ENCODE results near the gene SLC3A2.

DNA sequence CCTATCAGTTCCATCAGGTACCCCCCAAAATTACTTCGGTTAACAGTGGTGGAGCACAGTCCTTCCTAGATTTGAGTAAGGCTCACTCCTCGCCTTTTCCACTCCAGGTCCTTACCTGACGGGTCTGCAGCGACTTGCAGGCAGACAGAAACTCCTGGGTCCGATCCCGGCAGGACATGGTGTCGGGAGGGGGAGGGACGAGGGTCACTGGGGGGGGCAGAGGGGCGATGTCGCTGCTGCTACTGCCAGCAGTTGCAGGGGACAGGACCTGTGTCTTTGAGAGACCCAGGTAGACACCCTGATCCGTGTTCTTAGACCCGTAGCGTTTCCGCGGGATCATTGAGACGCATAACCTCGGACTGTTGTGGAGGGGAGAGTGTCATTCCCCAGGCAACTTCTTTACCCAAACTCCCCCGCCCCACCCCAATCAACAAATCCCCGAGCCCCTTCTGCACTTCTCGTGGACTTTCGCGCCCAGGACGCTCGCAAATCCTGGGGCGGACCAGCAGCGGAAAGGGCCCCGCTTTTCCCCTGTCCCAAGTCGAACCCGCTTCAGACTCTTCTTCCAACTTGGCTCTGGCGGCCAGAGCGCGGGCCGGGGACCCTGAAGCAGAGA, 49.7 kb upstream of the SLC3A2 start:
- TF ChIP-seq, protein P1, sequence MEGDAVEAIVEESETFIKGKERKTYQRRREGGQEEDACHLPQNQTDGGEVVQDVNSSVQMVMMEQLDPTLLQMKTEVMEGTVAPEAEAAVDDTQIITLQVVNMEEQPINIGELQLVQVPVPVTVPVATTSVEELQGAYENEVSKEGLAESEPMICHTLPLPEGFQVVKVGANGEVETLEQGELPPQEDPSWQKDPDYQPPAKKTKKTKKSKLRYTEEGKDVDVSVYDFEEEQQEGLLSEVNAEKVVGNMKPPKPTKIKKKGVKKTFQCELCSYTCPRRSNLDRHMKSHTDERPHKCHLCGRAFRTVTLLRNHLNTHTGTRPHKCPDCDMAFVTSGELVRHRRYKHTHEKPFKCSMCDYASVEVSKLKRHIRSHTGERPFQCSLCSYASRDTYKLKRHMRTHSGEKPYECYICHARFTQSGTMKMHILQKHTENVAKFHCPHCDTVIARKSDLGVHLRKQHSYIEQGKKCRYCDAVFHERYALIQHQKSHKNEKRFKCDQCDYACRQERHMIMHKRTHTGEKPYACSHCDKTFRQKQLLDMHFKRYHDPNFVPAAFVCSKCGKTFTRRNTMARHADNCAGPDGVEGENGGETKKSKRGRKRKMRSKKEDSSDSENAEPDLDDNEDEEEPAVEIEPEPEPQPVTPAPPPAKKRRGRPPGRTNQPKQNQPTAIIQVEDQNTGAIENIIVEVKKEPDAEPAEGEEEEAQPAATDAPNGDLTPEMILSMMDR (IDR thresholded peaks at IDR 0.05; ENCODE audit: poor library complexity): no peak
- TF ChIP-seq EZH2 (IDR thresholded peaks at IDR 0.05; ENCODE audit: borderline replicate concordance) (no peak), EZH2phosphoT487 (IDR thresholded peaks at IDR 0.05; ENCODE audit: low read depth, severe bottlenecking, unreplicated experiment) (no peak)
